K562 (cell line): ENCODE measurements around the gene AEN. TPM values are rescaled to one million over a fixed set of nuclear protein-coding genes. Genes with fewer than 3 reads are reported as not detected.

ENCODE experiments used
- CC2D1A ChIP-seq: fragments of 450-650 bp; IDR thresholded peaks from 2 replicates; pipeline ENCODE4 v1.6.1; 2017; ENCODE audit warnings: mild to moderate bottlenecking
- CHCHD3 ChIP-seq: fragments of 250-450 bp; sonication (Bioruptor Pico); IDR thresholded peaks from 2 replicates; pipeline ENCODE4 v2.1.2; 2022; ENCODE audit warnings: mild to moderate bottlenecking
- CXXC5 ChIP-seq: fragments of 250-450 bp; sonication (Bioruptor Pico); IDR thresholded peaks from 2 replicates; pipeline ENCODE4 v1.8.0; 2022; ENCODE audit warnings: inconsistent platforms, mild to moderate bottlenecking, moderate library complexity
- FOXA3 ChIP-seq, 2 experiments: fragments of 450-650 bp in 1 of 2; sonication (generic) in 1 of 2; formaldehyde crosslinking; IDR thresholded peaks in 1 of 2; conservative IDR thresholded peaks in 1 of 2; 2 replicates each; pipeline versions ENCODE4 v1.4.0 to v1.8.0; 2020 to 2022; ENCODE audit warnings: mild to moderate bottlenecking in 2 of 2, missing genetic modification reagents in 1 of 2
- GTF2A2 ChIP-seq: IDR thresholded peaks from 2 replicates; pipeline ENCODE4 v1.6.1; 2016; ENCODE audit warnings: mild to moderate bottlenecking, missing genetic modification characterization, missing compliant biosample characterization
- HDAC1 ChIP-seq, 2 experiments: fragments of 450-650 bp; IDR thresholded peaks; 2 replicates each; pipeline ENCODE4 v1.6.1; 2016 to 2017; ENCODE audit warnings: inconsistent platforms in 1 of 2, mild to moderate bottlenecking in 1 of 2, moderate library complexity in 1 of 2
- MAZ ChIP-seq, 2 experiments: fragments of 450-650 bp in 1 of 2; sonication (generic) in 1 of 2; formaldehyde crosslinking; IDR thresholded peaks in 1 of 2; conservative IDR thresholded peaks in 1 of 2; 2 replicates each; pipeline versions ENCODE4 v1.4.0 to v1.5.0; 2020; ENCODE audit warnings: mild to moderate bottlenecking in 1 of 2, missing genetic modification reagents in 1 of 2
- NR3C1 ChIP-seq: sonication (generic); formaldehyde crosslinking; IDR thresholded peaks from 2 replicates; pipeline ENCODE4 v1.8.1; 2022; ENCODE audit warnings: missing genetic modification reagents
- NR4A1 ChIP-seq, 2 experiments: fragments of 250-450 bp in 1 of 2; fragments of 450-650 bp in 1 of 2; sonication (Bioruptor Pico) in 1 of 2; IDR thresholded peaks; 2 replicates each; pipeline versions ENCODE4 v1.4.0 to v1.6.1; 2016 to 2020; ENCODE audit warnings: mild to moderate bottlenecking in 2 of 2, missing compliant biosample characterization in 1 of 2, missing genetic modification characterization in 1 of 2, moderate library complexity in 1 of 2
- PCBP1 ChIP-seq: fragments of 200-400 bp; formaldehyde crosslinking; IDR thresholded peaks from 2 replicates; pipeline ENCODE4 v1.6.1; 2018; ENCODE audit warnings: mild to moderate bottlenecking, low read depth, low read length; ENCODE audit not compliant: poor library complexity, severe bottlenecking
- PHF21A ChIP-seq: fragments of 450-650 bp; IDR thresholded peaks from 2 replicates; pipeline ENCODE4 v1.6.1; 2017; ENCODE audit warnings: low read depth, borderline replicate concordance
- TAF7 ChIP-seq: fragments of 450-650 bp; IDR thresholded peaks from 2 replicates; pipeline ENCODE4 v1.6.1; 2016; ENCODE audit warnings: missing genetic modification characterization, missing compliant biosample characterization
- ZBTB1 ChIP-seq: sonication (generic); formaldehyde crosslinking; IDR thresholded peaks from 2 replicates; pipeline ENCODE4 v1.8.1; 2023; ENCODE audit warnings: missing genetic modification reagents, low read depth, mild to moderate bottlenecking, borderline replicate concordance
- ZBTB12 ChIP-seq: fragments of 250-450 bp; sonication (Bioruptor Pico); IDR thresholded peaks from 2 replicates; pipeline ENCODE4 v1.4.0; 2020
- ZNF3 ChIP-seq: fragments of 250-450 bp; sonication (Bioruptor Pico); IDR thresholded peaks from 2 replicates; pipeline ENCODE4 v1.5.0; 2021; ENCODE audit warnings: mild to moderate bottlenecking, moderate library complexity
- ZNF511 ChIP-seq: sonication (generic); formaldehyde crosslinking; IDR thresholded peaks from 2 replicates; pipeline ENCODE4 v1.8.0; 2022; ENCODE audit warnings: mild to moderate bottlenecking, missing genetic modification reagents
- polyA plus RNA-seq, 8 experiments: library from polyadenylated mRNA; depleted of rRNA in 4 of 8; stranded (reverse) in 5 of 8; unstranded in 3 of 8; fragments of >200 nt; fragmentation: Nextera tagmentation in 2 of 8; fragmentation: Illumina TruSeq in 1 of 8; extraction: Ambion mirVana in 2 of 8; extraction: Trizol in 1 of 8; gene quantifications; 2 replicates each; pipeline versions ENCODE4 v1.2.1 to v1.2.3, GENCODE V29; 2011 to 2014; ENCODE audit warnings: inconsistent platforms in 1 of 8, missing spikeins in 1 of 8
- total RNA-seq, 7 experiments: library from RNA; depleted of rRNA in 6 of 7; stranded (reverse); fragments of >200 nt in 6 of 7; fragmentation: Illumina TruSeq in 2 of 7; extraction: Trizol in 2 of 7; gene quantifications; 2 replicates each; pipeline versions ENCODE4 v1.2.1 to v1.2.3, GENCODE V29; 2011 to 2021; ENCODE audit warnings: low replicate concordance in 1 of 7
- TF ChIP-seq, protein P1 (sequence below): fragments of 450-650 bp; IDR thresholded peaks from 2 replicates; pipeline ENCODE4 v1.6.1; 2016; ENCODE audit warnings: mild to moderate bottlenecking

Gene AEN
- total and polyA plus RNA-seq, 9 of the 15 experiments (the other 6 are each of a cell fraction or from before 2014, with no cell fraction given): 9.0 to 51.0 (median 32.8) TPM

GRCh38 chr15:88605189-88606069 is 15.7 kb upstream of the AEN start (continued):
- TF ChIP-seq MAZ (CRISPR knock-in tag; conservative IDR thresholded peaks at IDR 0.05 in 1 of 2, IDR thresholded peaks at IDR 0.05 in 1 of 2): peak in 1 of 2 experiments; percentile 75; a peak in 2 of 4 replicates
- TF ChIP-seq NR3C1 (CRISPR knock-in tag): peak; percentile 88
- TF ChIP-seq, protein P1, sequence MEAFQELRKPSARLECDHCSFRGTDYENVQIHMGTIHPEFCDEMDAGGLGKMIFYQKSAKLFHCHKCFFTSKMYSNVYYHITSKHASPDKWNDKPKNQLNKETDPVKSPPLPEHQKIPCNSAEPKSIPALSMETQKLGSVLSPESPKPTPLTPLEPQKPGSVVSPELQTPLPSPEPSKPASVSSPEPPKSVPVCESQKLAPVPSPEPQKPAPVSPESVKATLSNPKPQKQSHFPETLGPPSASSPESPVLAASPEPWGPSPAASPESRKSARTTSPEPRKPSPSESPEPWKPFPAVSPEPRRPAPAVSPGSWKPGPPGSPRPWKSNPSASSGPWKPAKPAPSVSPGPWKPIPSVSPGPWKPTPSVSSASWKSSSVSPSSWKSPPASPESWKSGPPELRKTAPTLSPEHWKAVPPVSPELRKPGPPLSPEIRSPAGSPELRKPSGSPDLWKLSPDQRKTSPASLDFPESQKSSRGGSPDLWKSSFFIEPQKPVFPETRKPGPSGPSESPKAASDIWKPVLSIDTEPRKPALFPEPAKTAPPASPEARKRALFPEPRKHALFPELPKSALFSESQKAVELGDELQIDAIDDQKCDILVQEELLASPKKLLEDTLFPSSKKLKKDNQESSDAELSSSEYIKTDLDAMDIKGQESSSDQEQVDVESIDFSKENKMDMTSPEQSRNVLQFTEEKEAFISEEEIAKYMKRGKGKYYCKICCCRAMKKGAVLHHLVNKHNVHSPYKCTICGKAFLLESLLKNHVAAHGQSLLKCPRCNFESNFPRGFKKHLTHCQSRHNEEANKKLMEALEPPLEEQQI: 0 out of 2 replicates have a peak, but pooled peaks have one; percentile 68
- TF ChIP-seq PCBP1: no peak
- 0 out of 2 replicates have a peak, but pooled peaks have one; percentile 13 for TF ChIP-seq CXXC5
- peak; percentile 95 for TF ChIP-seq ZNF511 (CRISPR knock-in tag)
- TF ChIP-seq PHF21A: no peak
- TF ChIP-seq GTF2A2 (tag): no peak
- TF ChIP-seq ZNF3 (CRISPR knock-in tag): no peak
- peak; percentile 64; the same call in 1 of the 2 replicates for TF ChIP-seq ZBTB1
- no peak; a peak in 1 of 4 replicates for TF ChIP-seq HDAC1 (IDR thresholded peaks at IDR 0.05)
- TF ChIP-seq CC2D1A: no peak
- no peak for TF ChIP-seq NR4A1 (CRISPR knock-in tag; IDR thresholded peaks at IDR 0.05)
- 0 out of 2 replicates have a peak, but pooled peaks have one; percentile 26 for TF ChIP-seq NR4A1 (tag; IDR thresholded peaks at IDR 0.05)
- TF ChIP-seq CHCHD3 (CRISPR knock-in tag): no peak
- no peak for TF ChIP-seq FOXA3 (CRISPR knock-in tag; conservative IDR thresholded peaks at IDR 0.05 in 1 of 2, IDR thresholded peaks at IDR 0.05 in 1 of 2)
- no peak for TF ChIP-seq TAF7
- TF ChIP-seq ZBTB12: no peak
